Fibroblast of the conjunctiva (primary cell): ENCODE measurements around the gene AKAP14.
"Not testable (repeated sequence)": the region's sequence is repeated elsewhere in the genome, so short reads cannot be mapped to it uniquely, and the experiment has no call there.

Experiments
- DNase-seq: peaks from one replicate; pipeline ENCODE4 v3.0.0-alpha.2; 2010; ENCODE audit warnings: low read depth

Gene AKAP14

GRCh38 chrX:119895843-119896326 is at the start of gene AKAP14:
Gene AKAP14 (plus strand): TSS chrX:119895893. CDS start chrX:119903224, 7,331 bp downstream.
- no peak for DNase-seq

- peak; percentile 97 for DNase-seq
Observed at GRCh38 chrX:119852382-119853353, 43.0 kb upstream of the AKAP14 start, which contains the start of gene UPF3B. Gene UPF3B (minus strand): TSS chrX:119852963. CDS start chrX:119852928, 35 bp downstream.

GRCh38 chrX:119853444-119853843 is 42.2 kb upstream of the AKAP14 start:
- no peak for DNase-seq

DNA sequence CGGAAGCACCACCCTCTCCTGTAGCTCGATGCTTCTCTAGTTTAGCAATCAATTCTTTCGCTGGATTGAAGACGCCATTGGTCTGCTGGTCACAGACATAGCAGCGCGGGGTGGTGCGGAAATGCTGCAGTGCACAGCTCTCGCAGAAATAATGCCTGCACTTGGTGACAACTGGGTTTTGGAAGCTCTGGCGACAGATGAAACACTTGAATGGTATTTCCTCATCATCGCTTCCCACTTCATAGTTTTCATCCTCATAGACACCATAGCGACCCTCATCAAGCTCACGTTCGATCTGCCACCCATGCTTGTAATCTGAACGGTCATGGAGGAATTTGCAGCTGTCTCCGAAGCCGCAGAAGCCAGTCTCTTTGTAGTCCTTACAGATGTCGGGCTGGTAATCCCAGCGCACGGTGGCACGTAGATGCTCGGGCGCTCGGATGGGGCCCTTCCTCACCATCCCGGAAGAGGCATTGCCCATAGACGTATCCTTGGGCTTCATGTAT is 25.0 kb upstream of the AKAP14 start:
- DNase-seq: no peak

DNA sequence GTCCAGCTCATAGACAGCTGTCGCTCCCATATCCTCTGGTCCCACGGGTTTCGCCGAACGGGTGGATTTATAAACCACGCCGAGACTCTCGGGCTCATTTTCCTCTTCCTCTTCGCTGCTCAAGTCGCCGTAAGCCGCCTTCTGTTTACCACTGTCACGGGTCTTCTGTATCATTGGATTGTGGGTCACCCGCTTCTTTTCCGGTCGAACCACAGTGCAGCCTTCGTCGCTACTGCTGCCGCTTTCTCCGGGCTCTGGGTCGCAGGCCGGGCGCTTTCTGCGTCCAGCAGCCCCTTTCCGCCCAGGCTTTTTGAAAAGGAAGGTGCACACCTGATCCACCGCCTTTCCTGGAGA is 24.5 kb upstream of the AKAP14 start:
- no peak for DNase-seq

DNA sequence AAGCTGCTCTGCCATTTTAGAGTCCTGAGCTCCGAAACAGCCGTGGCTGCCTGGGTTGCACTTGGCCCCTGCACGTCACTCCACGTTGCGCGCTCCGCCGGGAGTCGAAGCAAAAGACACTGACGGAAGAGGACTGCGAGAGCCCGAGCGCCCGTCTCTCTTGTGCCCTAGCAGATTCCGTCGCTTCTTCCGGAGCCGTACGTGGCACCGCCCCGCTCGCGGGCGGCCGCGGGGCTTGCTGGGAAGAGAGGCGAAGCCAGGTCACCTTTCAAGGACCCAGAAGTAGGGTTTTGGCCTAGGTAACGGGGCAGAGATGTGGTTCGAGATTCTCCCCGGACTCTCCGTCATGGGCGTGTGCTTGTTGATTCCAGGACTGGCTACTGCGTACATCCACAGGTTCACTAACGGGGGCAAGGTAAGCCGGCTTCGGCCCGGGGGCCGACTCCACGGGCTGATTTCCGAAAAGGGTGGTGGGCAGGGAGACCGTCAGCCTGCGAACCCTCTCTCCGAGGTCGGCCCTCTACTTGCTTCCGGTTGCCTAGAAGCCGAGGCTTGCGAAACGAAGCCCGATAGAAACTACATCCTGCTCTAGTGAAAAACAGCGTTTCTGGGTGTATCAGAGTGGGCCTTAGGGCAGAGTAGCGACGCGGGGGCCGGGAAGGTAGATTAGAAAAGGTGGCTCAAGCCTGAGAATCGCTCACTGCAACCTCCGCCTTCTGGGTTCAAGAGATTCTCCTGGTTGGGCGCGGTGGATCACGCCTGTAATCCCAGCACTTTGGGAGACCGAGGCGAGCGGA is 23.9 kb upstream of the AKAP14 start, which contains the start of the genes NDUFA1 and RNF113A:
Gene NDUFA1 (plus strand): TSS at position 234 of the 797 bp plus-strand sequence. CDS start 80 bp downstream, at position 314.
Gene RNF113A (minus strand): TSS at position 135 of the 797 bp plus-strand sequence. CDS start 120 bp downstream, at position 15.
- DNase-seq: peak; percentile 67

- DNase-seq: no peak
Observed at GRCh38 chrX:119878740-119879139, 17.0 kb upstream of the AKAP14 start.

DNA sequence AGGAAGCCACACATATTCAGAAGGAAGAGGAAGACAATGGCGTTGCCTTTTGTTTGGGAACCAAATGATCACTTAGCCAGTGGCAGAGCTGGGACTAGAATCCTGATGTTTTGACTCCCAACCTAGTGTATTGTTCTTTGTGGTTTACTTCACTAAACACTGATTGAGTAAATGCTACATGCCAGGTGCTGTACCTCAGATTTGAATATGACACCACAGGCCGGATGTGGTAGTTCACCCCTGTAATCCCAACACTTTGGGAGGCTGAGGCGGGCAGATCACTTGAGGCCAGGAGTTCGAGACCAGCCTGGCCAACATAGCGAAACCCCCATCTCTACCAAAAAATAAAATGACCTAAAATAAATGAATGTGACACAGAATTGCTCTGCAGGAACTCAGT is 15.6 kb upstream of the AKAP14 start:
- no peak for DNase-seq

DNA sequence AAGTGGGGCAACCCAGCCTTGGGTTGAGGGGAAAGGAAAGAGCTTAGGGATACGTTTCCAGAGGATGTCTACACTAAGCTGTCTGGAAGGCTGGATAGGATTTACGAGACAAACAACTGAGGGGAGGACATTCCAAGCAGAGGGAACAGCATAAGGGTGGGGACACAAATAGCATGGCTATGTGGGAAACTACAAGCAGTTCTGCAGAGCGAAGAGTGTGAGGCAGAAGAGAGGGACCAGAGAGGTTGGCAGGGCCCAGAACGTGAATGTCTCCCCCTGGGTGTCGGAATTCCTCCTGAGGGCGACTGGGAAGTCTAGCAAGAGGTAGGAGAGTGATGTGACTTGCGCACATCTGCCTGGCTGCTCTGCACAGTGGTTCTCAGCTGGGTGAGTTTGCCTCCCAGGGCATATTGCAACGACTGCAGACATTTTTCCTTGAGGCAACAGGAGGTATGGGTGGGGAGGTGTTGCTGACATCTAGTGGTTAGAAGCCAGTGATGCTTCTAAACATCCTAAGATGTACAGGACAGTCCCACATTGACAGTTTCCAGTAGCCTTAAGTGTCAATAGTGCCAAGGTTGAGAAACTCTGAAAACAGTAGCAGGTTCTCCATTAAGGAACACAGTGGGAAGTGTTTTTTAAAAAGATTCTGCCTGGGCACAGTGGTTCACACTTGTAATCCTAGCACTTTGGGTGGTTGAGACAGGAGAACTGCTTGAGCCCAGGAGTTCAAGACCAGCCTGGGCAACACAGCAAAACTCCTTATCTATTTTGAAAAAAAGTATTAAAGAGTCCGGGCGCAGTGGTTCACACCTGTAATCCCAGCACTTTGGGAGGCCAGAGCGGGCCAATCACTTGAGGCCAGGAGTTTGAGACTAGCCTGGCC is 14.9 kb upstream of the AKAP14 start:
- DNase-seq: peak; percentile 42

DNA sequence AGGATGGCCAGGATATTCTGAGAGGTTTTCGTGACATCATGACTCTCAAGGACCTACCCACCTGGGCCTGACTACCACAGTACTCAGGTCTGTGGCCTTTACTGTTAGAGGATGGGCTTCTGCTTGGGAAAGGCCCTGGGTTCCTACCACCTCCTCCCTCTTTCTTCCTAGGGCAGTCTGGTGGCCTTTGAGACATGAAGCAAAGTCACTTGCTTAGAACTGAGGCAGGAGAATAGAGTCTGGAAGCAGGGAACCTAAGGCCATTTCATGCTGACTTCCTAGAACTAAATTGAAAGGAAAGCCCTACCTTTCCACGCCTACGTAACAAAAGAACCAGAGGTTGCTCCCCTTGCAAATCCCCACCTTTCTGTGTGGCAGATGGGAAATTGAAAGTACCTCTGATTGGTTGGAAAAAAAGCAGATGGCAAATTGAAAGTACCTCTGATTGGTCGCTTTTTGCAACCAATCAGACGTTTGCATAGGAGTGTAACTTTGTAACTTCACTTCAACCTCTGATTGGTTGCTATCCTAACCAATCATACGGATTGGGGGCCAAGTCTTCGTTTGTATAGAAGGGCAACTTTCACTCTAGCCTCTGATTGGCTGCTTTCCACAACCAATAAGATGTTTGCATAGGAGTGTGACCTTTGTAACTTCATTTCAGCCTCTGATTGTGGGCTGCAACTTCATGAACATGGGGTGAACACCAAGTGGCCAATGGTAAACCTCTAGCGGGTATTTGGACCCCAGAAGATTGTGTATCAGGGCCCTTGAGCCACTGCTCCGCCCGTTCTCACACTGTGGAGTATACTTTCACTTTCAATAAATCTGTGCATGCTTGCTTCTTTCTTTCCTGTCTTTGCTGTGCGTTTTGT is 9.9 kb upstream of the AKAP14 start:
- no peak for DNase-seq

GRCh38 chrX:119887721-119888425 is 7.8 kb upstream of the AKAP14 start:
- DNase-seq: peak; percentile 28

GRCh38 chrX:119890626-119891025 is 5.1 kb upstream of the AKAP14 start:
- DNase-seq: not testable (repeated sequence)

GRCh38 chrX:119891961-119892692 is 3.6 kb upstream of the AKAP14 start:
- not testable (repeated sequence) for DNase-seq

DNA sequence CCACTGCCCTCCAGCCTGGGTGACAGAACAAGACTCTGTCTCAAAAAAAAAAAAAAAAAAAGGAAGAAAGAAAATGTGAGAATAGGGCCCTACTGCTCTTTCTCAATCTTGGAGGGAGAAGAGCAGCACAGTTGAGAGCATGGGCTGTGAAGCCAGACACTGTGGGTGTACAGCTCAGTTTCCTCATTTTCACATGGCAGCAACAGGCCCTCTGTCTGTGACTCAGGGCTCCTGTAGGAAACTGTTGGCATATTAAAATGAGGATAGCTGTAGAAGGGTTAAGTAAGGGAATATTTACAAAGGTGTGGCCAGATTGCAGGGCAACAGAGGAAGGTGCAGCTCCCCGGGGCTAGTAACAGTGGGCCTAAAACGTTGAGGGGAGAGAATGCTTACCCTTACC is 3.4 kb downstream of the AKAP14 start:
- no peak for DNase-seq

DNA sequence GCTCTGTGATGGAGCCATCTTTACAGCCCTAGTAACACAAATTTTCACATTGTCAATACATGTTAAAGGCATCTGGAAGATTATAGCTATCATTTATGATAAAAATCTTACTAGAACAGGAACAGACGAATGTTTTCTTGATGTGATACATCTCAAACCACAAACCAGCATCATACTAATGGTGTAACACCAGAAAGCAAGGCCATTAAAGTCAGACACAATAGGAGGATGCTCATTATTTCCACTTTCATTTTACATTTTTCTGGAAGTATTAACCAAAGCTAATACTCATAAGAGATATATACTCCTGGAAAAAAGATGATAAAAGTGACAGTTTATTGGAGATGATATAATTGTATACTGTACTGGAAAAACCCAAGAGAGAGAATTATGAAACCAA is 5.3 kb downstream of the AKAP14 start:
- DNase-seq: no peak

DNA sequence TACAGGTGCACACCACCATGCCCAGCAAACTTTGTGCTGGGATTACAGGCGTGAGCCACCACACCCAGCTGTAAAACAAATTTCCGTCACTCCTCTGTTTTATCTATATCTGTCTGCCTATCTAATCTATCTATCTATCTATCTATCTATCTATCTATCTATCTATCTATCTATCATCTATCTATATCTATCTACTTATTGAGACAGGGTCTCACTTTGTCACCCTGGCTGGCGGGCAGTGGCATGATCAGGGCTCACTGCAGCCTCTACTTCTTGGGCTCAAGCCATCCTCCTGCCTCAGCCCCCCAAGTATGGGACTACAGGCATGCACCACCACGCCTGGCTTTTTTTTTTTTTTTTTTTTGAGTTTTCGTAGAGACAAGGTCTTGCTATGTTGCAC is 20.6 kb downstream of the AKAP14 start:
- DNase-seq: no peak

DNA sequence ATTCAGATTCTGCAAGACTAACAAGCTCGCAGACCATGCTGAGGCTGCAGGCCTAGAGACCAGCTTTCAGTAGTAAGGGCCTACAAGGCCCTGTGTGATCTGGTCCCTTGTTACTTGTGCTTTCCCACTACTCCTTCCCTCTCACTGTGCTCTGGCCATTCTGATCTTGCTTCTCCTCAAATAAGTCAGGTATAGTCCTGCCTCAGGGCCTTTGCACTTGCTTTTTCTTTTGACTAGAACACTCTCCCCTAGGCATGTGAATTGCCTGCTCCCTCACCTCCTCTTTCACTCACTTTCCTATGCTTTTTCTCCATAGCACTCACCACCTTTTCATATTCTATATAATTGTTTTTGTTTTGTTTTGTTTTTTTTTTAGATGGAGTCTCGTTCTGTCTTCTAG is 22.2 kb downstream of the AKAP14 start:
- DNase-seq: no peak

DNA sequence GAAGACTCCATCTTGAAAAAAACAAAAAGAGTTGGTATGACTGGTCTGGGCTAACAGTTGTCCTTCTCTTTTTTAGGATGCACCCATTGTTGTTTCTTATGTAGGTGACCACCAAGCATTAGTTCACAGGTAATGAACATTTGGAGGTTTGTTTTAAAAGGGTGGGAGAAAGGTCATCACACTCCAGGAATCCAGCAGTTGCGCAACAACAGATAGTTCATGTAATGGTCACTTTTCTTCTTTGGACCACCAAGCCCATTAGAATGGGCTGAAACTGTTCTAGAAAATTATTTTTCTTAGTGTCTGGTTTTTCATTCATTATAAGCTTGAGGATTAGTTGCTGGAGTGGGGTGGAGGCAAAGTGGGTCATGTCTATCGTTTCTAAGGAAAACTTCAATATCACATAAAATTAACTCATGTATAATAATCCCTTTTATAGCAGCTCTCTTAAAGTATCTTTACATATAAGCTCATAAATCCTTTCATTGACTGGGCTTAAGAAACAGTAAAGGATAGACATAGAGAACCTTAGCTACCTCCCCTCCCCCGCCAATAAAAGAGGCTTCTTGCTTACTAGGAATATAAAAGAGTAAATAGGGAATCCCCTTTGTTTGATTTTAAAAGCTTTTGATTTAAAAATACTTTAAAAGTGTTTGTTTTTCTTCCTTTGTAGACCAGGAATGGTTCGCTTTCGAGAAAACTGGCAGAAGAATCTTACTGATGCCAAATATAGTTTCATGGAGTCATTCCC is 24.3 kb downstream of the AKAP14 start:
- no peak for DNase-seq
